SK-N-DZ (cell line): ENCODE results near the gene IL15.
"Not testable (repeated sequence)": the region's sequence is repeated elsewhere in the genome, so short reads cannot be mapped to it uniquely, and the experiment has no call there.

Experiments used
- DNase-seq: peaks from one replicate; pipeline ENCODE4 v3.0.0-alpha.2; 2015; ENCODE audit warnings: low spot score

IL15 gene

GRCh38 chr4:141702472-141703182, 66.2 kb downstream of the IL15 start:
- DNase-seq, result no peak

GRCh38 chr4:141703497-141703896, 67.1 kb downstream of the IL15 start:
- no peak for DNase-seq

- no peak for DNase-seq
Observed at GRCh38 chr4:141705048-141705746, 68.8 kb downstream of the IL15 start.

GRCh38 chr4:141705747-141706377, 69.5 kb downstream of the IL15 start:
- DNase-seq, result no peak

- DNase-seq, result no peak
Observed at GRCh38 chr4:141706445-141706844, 70.1 kb downstream of the IL15 start.

GRCh38 chr4:141711211-141711610, 74.8 kb downstream of the IL15 start:
- no peak for DNase-seq

- DNase-seq, result no peak
Observed at GRCh38 chr4:141713185-141713584, 76.8 kb downstream of the IL15 start.

- DNase-seq, result no peak
Observed at GRCh38 chr4:141713771-141714445, 77.5 kb downstream of the IL15 start.

GRCh38 chr4:141719585-141719984, 83.2 kb downstream of the IL15 start:
- no peak for DNase-seq

GRCh38 chr4:141721174-141721573, 84.8 kb downstream of the IL15 start:
- DNase-seq, result no peak

- DNase-seq, result no peak
Observed at GRCh38 chr4:141724646-141725045, 88.3 kb downstream of the IL15 start.

GRCh38 chr4:141727420-141727819, 91.0 kb downstream of the IL15 start:
- DNase-seq, result no peak

GRCh38 chr4:141730805-141731204, 94.4 kb downstream of the IL15 start:
- DNase-seq, result no peak

- DNase-seq, result no peak
Observed at GRCh38 chr4:141731481-141731880, 95.1 kb downstream of the IL15 start.

GRCh38 chr4:141739636-141740035, 103.3 kb downstream of the IL15 start:
- no peak for DNase-seq

- no peak for DNase-seq
Observed at GRCh38 chr4:141746026-141746425, 109.6 kb downstream of the IL15 start.

- DNase-seq, result not testable (repeated sequence)
Observed at GRCh38 chr4:141751806-141752205, 115.4 kb downstream of the IL15 start.

GRCh38 chr4:141757287-141757686, 120.9 kb downstream of the IL15 start:
- DNase-seq, result no peak

- no peak for DNase-seq
Observed at GRCh38 chr4:141759796-141760425, 123.5 kb downstream of the IL15 start.

- no peak for DNase-seq
Observed at GRCh38 chr4:141761926-141762325, 125.5 kb downstream of the IL15 start.

- DNase-seq, result no peak
Observed at GRCh38 chr4:141763374-141763773, 127.0 kb downstream of the IL15 start.

GRCh38 chr4:141768954-141769353, 132.6 kb downstream of the IL15 start:
- DNase-seq, result no peak
